ENCODE measurements around the gene TPD52L1.
"Not testable (repeated sequence)": the region's sequence is repeated elsewhere in the genome, so short reads cannot be mapped to it uniquely, and the experiment has no call there.

TPD52L1 gene

GRCh38 chr6:125271486-125272159 is 118.0 kb downstream of the TPD52L1 start:
- H3K27ac ChIP-seq, result no peak overlapping the region
- no peak for TF ChIP-seq CTCF (conservative IDR thresholded peaks at IDR 0.05)

GRCh38 chr6:125273251-125273650 is 119.7 kb downstream of the TPD52L1 start:
- TF ChIP-seq CTCF (conservative IDR thresholded peaks at IDR 0.05), result no peak
- H3K27ac ChIP-seq, result no peak overlapping the region

- TF ChIP-seq CTCF (conservative IDR thresholded peaks at IDR 0.05), result no peak
- no peak overlapping the region for H3K27ac ChIP-seq
These were observed 120.4 kb downstream of the TPD52L1 start for GRCh38 chr6:125273965-125274364.

GRCh38 chr6:125274935-125275334 is 121.4 kb downstream of the TPD52L1 start:
- TF ChIP-seq CTCF (conservative IDR thresholded peaks at IDR 0.05), result no peak
- no peak overlapping the region for H3K27ac ChIP-seq

GRCh38 chr6:125275779-125276178 is 122.2 kb downstream of the TPD52L1 start:
- no peak for TF ChIP-seq CTCF (conservative IDR thresholded peaks at IDR 0.05)
- no peak overlapping the region for H3K27ac ChIP-seq

- no peak for TF ChIP-seq CTCF (conservative IDR thresholded peaks at IDR 0.05)
- peak overlapping the region; percentile 20 for H3K27ac ChIP-seq
These were observed 124.3 kb downstream of the TPD52L1 start for GRCh38 chr6:125277838-125278237.

GRCh38 chr6:125279961-125280360 is 126.4 kb downstream of the TPD52L1 start:
- TF ChIP-seq CTCF (conservative IDR thresholded peaks at IDR 0.05), result no peak
- H3K27ac ChIP-seq, result no peak overlapping the region

GRCh38 chr6:125280370-125281035 is 126.9 kb downstream of the TPD52L1 start:
- H3K27ac ChIP-seq, result not testable (repeated sequence)

- H3K27ac ChIP-seq, result not testable (repeated sequence)
These were observed 128.9 kb downstream of the TPD52L1 start for GRCh38 chr6:125282470-125282869.
